GM19463 (cell line): ENCODE results near the gene SLC6A3.

Source experiments
- ATAC-seq: cut with Tn5 transposase; IDR thresholded peaks from one replicate; pipeline ENCODE4 v1.9.1; 2021; ENCODE audit warnings: mild to moderate bottlenecking, moderate library complexity; ENCODE audit not compliant: unreplicated experiment

The SLC6A3 gene

DNA sequence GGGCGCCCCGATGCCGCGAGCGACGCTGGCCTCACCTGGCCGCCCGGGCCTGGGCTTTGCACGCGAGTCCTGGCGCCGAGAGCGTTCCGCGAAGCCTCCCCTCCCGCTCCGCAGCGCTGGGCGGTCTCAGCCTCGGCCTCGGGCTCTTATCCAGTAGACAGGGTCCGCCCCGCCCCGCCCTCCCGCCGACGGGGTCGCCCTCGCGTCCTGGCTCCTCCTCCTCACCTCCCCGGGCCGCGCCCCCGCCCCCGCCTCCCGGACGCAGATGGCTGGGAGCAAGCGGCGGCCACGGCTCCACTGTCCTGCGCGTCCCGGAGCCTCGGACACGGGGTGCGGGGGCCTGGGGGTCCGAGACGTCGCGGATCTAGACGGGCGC, at the start of gene SLC6A3:
SLC6A3 (minus strand) TSS at position 128 of the 376 bp plus-strand sequence. CDS start 2,243 bp downstream, outside the sequence.
- no peak for ATAC-seq

- no peak for ATAC-seq
These were observed 48.7 kb upstream of the SLC6A3 start for GRCh38 chr5:1493941-1494340.

- ATAC-seq, result no peak
These were observed 48.2 kb upstream of the SLC6A3 start for GRCh38 chr5:1493413-1493812.

DNA sequence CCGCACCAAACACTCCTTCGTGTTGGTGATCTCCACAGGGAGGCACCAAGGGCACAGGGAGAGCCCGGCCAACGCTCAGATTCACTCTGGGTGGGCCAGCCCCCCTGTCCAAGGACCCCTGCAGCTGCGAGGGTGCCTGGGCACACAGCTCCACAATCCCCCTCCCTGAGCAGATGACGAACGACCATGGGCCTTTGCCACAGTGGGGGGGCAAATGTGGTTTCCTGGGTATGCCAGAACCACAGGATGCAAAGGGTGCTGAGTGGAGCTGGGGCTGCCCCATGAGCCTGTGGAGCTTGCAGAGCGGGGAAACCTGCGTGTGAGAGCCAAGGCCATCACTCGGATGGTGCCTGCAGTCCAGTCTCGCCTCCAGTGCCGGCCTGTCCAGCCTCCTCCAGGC, 47.5 kb upstream of the SLC6A3 start:
- no peak for ATAC-seq

DNA sequence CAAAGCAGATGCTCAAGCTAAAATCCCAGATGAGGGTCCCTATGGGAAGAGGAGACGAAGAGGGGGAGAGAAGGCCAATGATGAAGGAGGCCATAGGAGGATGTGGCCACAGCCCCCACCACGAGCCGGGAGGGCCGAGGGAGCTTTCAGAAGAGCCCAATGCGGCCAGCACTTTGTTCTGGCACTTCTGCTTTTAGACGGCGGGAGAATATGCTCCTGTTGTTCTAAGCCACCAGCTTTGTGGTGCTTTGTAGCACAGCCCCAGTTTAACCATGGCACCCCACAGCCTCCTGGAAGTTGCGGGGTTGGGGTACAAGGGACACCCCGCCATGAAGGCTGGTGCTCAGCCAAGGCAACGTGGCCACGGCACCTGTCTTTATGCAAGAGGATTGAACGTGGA, 45.1 kb upstream of the SLC6A3 start:
- ATAC-seq, result no peak

GRCh38 chr5:1489754-1490153, 44.5 kb upstream of the SLC6A3 start:
- ATAC-seq, result no peak

DNA sequence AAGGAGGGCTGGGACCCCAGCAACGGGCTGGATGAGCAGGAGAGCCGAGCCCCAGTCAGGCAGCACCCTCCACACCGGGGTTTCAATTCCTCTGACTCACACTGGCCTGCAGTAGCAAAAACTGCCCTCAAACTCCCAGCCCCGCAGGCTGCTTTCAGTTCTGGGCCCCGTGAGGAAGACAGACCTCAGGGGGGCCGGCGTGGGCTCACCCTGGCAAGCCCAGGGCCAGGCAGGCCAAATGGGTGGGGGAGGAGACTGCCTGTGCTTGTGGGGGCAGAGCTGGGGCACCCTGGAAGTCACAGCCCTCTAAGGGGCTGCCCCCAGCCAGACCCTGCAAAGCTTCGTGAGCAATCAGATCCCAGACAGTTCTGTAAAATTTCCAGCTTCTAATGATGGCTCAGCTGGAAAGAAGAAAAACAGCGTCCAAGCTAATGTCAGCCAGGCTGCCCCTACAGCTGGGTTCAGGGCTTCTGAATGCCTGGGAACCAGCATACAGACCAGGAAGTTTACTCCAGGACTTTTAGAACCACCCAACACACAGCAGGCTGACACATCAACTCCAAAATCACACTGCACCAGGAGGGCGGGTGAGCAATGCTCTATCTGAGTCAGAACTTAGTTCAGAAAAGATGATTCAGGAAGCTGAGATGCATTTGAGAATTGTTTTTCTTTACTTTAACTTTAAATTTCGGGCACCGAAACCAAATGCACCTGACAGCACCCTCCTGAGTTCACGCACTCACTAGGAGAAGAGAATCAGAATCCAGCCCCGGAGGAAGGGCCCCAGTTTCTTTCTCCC, 43.8 kb upstream of the SLC6A3 start:
- ATAC-seq, result peak; percentile 39

DNA sequence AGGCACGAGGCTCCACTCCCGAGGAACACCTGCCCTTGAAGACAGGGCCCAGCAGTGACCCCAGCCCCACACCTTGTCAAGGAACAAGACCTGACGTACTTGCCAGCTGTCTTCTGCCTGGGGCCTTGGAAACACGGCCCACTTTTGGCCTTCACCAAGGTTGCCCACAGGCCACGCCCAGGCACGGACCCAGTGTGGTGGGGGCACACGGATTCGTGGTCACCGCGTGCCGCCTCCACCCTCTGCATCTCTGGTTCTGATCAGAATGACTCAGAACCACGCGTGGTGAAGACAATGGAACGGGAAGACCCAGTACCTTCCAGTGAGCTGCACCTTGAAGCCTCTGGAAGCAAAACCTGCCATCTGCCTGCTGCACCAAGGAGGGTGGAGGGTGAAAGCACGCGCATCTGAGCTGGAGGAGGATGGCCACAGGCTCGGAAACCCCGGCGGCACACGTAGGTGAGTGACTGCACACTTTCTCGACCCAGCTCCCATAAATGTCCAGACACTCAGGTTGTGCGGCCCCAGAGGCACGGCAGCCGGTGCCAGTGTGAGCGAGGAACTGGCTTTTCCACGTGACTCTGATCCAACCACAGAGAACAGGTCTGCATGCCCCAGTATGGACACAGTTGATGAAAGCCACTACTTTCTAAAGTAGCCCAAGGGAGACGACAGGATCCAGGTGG, 42.0 kb upstream of the SLC6A3 start:
- no peak for ATAC-seq

DNA sequence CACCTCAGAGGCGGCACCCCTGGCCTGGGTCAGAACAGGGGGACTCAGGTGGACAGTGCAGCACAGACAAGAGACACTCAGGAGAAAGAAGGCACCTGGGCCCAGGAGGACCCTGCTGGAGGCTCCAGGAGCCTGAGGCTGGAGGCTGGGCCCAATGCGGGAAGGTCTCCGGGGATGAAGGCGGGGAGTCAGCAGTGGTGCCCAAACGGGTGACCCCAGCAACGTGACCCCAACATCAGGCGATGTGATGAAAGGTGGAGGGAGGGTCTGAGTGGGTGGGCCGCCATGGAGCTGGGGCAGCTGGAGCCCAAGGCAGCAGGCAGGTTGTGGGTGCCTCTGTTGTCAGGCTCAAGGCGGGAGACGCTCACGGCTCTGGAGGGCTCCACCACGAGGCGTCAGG, 41.0 kb upstream of the SLC6A3 start:
- no peak for ATAC-seq

- ATAC-seq, result no peak
These were observed 40.4 kb upstream of the SLC6A3 start for GRCh38 chr5:1485579-1486118.

DNA sequence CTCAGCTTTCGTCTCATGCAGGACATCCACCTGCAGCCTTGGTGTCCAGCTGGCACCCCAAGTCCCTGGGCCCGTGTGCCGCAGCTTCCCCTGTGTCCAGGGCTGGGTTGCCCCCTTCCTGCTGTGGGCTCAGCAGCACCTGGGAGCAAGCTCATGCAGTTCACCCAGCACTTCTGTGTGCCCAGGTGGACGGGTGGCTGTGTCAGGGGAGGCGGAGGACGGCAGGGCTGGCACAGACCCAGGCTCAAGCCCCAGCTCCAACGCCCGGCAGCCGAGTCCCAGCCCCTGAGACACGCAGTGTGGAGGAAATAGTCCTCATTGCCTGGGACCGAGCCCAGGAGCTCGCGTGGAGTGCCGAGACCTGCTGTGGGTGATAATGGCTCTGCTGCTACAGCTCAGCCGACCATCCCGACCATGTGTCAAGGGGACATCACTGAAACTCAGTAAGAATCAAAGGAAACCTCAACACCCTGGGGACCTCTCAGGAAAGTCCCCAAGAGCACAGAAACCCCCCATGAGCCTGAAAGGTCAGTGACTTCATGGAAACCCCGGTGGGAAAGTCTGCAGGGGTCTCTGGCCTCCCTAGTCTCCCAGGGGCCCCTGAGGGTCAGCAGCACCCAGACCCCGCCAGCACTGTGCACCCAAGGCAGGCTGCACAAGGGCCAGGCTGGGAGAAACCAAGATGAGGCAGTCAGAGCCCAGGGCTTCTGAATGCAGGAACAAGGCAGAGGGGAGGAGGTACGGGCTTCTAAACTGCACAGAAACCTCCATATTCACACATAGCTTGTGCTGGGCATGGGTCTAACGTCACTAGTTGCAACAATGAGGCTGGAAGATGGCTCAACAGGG, 39.7 kb upstream of the SLC6A3 start:
- ATAC-seq, result peak; percentile 53

GRCh38 chr5:1483856-1484729, 38.9 kb upstream of the SLC6A3 start:
- no peak for ATAC-seq

GRCh38 chr5:1483064-1483463, 37.8 kb upstream of the SLC6A3 start:
- no peak for ATAC-seq

DNA sequence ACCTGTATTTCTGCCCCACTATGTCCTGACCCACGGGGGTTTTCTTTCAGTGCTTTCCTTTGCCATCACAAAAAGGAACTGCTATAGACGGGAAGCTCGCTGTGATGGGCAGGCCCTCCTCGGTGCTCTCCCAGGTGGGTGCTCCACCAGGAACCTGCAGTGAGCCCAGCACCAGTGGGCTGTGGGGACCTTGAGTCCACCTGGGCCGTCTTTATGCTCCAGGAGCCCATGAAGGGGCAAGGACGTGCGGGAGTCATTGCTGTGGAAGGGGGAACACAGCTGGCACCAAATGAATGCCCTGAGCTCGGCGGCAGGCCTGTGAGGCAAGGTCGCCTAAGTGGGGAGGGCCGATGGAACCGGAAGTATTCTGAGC, 36.7 kb upstream of the SLC6A3 start:
- ATAC-seq, result no peak

- no peak for ATAC-seq
These were observed 36.2 kb upstream of the SLC6A3 start for GRCh38 chr5:1481266-1481958.

- ATAC-seq, result no peak
These were observed 35.6 kb upstream of the SLC6A3 start for GRCh38 chr5:1480806-1481205.

GRCh38 chr5:1480217-1480616, 35.0 kb upstream of the SLC6A3 start:
- ATAC-seq, result no peak

DNA sequence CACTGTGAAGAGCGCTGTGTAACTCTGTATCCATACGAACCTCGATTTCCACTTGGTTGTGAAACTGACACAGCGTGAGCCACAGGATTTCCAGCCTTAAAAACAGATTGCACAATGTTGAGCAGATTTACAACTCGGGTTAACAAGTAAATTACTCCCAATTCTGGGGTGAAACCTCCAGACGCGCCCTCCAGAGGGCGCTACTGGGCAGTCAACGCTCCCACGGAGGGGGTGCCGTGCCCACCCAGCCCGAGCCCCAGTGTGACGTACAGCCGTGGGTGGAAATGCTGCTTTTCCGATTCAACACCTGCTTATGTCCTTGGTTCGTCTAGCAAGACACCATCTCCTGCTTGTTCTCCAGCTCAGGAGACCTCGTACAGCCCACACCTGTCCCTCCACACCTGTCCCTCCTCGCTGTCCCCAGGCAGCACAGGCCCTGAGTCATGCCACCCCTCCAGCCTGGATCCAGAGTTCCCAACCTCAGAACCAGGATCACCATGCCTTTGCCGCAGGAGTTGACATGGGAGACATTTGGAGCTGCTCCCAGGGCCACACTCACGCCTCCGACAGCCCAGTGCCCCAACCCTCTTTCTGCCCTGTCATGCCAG, 34.4 kb upstream of the SLC6A3 start:
- ATAC-seq, result peak; percentile 48

GRCh38 chr5:1479066-1479465, 33.8 kb upstream of the SLC6A3 start:
- ATAC-seq, result no peak
